Adrenal gland (tissue), 5 donors: Measurements from ENCODE around the gene ALG9.

Experiments used
- POLR2A ChIP-seq, 2 donors: fragments of 450-650 bp; IDR thresholded peaks; one replicate each; pipeline ENCODE4 v1.6.1; 2017; ENCODE audit warnings: antibody characterized with exemption in 2 of 2, mild to moderate bottlenecking in 2 of 2, moderate library complexity in 1 of 2
- TF ChIP-seq, protein P1 (sequence below), 6 experiments: fragments of 450-650 bp in 4 of 6; fragments of 200-600 bp in 2 of 6; sonication (generic) in 1 of 6; IDR thresholded peaks; 1 replicate in 5 of 6; 2 replicates in 1 of 6; pipeline versions ENCODE4 v1.5.1 to v1.8.0; 2016 to 2021; ENCODE audit warnings: antibody characterized with exemption in 6 of 6, mild to moderate bottlenecking in 2 of 6, moderate library complexity in 1 of 6
- donor health status: DM: no; HTN: no; CAD: no.

DNA sequence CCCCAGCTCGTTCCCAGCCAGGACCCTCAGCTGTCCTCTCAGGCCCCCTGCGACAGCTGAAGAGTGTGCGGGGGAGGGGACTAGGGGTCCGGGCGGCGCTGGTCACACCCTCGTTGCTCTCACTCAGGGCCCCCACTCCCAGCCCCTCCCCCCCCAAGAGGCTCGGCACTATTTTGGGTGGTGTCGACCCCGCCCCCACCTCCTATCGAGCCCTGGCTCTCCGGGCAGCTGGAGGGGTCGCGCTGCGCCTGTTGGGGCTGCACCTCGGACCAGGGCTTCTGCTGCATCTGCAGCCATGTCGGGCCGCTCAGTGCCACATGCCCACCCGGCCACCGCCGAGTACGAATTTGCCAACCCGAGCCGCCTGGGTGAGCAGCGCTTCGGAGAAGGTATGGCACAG lies 41.2 kb upstream of the ALG9 start, which contains the start of gene HSPB2:
- TF ChIP-seq, protein P1, sequence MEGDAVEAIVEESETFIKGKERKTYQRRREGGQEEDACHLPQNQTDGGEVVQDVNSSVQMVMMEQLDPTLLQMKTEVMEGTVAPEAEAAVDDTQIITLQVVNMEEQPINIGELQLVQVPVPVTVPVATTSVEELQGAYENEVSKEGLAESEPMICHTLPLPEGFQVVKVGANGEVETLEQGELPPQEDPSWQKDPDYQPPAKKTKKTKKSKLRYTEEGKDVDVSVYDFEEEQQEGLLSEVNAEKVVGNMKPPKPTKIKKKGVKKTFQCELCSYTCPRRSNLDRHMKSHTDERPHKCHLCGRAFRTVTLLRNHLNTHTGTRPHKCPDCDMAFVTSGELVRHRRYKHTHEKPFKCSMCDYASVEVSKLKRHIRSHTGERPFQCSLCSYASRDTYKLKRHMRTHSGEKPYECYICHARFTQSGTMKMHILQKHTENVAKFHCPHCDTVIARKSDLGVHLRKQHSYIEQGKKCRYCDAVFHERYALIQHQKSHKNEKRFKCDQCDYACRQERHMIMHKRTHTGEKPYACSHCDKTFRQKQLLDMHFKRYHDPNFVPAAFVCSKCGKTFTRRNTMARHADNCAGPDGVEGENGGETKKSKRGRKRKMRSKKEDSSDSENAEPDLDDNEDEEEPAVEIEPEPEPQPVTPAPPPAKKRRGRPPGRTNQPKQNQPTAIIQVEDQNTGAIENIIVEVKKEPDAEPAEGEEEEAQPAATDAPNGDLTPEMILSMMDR (IDR thresholded peaks at IDR 0.05) = no peak
- TF ChIP-seq POLR2A (IDR thresholded peaks at IDR 0.05) = no peak
